SU-DHL-6 (cell line): ENCODE results near the gene ZNHIT3.

Source experiments
- H2AFZ ChIP-seq: fragments of 200-600 bp; sonication (generic); 2 replicates; pipeline ENCODE4 v1.6.1; 2014; ENCODE audit warnings: low read depth, mild to moderate bottlenecking, moderate library complexity, mixed read lengths, antibody characterized with exemption, low read length; ENCODE audit not compliant: severe bottlenecking
- H3F3A ChIP-seq: fragments of 200-600 bp; shearing (Covaris generic); 2 replicates; pipeline ENCODE4 v1.6.0; 2016; ENCODE audit warnings: antibody characterized with exemption, mild to moderate bottlenecking; ENCODE audit not compliant: insufficient read depth
- H3K27ac ChIP-seq: fragments of 200-600 bp; sonication (generic); 2 replicates; pipeline ENCODE4 v1.5.1; 2016; ENCODE audit warnings: low read depth, mild to moderate bottlenecking, low read length, moderate library complexity, mixed read lengths
- H3K27me3 ChIP-seq: fragments of 200-600 bp; sonication (generic), shearing (Covaris generic); 2 replicates; pipeline ENCODE4 v1.6.0; 2014; ENCODE audit warnings: mild to moderate bottlenecking, low read length
- H3K36me3 ChIP-seq: fragments of 200-600 bp; sonication (generic); 2 replicates; pipeline ENCODE4 v1.6.1; 2014; ENCODE audit warnings: mild to moderate bottlenecking, low read length, mixed read lengths
- H3K4me2 ChIP-seq: fragments of 300-600, 200-600 bp; shearing (Covaris generic), sonication (generic); 2 replicates; pipeline ENCODE4 v1.6.0; 2014; ENCODE audit warnings: low read length, low read depth, mild to moderate bottlenecking; ENCODE audit not compliant: poor library complexity, severe bottlenecking
- H3K4me3 ChIP-seq: fragments of 200-600 bp; sonication (generic); 2 replicates; pipeline ENCODE4 v1.5.1; 2014; ENCODE audit warnings: antibody characterized with exemption, low read length, mild to moderate bottlenecking, mixed read lengths; ENCODE audit not compliant: insufficient read depth, poor library complexity, severe bottlenecking
- H3K79me2 ChIP-seq: fragments of 200-600 bp; sonication (generic); 2 replicates; pipeline ENCODE4 v1.6.1; 2014; ENCODE audit warnings: mild to moderate bottlenecking, low read length, moderate library complexity; ENCODE audit not compliant: insufficient read depth
- H3K9ac ChIP-seq: fragments of 200-600 bp; sonication (generic); 2 replicates; pipeline ENCODE4 v1.7.0; 2014; ENCODE audit warnings: mild to moderate bottlenecking, low read length
- H3K9me2 ChIP-seq: fragments of 200-600 bp; sonication (generic); replicated peaks from 2 replicates; pipeline ENCODE4 v1.6.1; 2014; ENCODE audit warnings: low read length; ENCODE audit not compliant: insufficient read depth
- H3K9me3 ChIP-seq: fragments of 200-600 bp; sonication (generic); 2 replicates; pipeline ENCODE4 v1.6.1; 2014; ENCODE audit warnings: low read length, mixed read lengths; ENCODE audit not compliant: insufficient read depth
- H4K20me1 ChIP-seq: fragments of 200-600 bp; sonication (generic); 2 replicates; pipeline ENCODE4 v1.6.1; 2014; ENCODE audit warnings: low read depth, mild to moderate bottlenecking, antibody characterized with exemption, low read length, moderate library complexity, mixed read lengths
- CTCF ChIP-seq: fragments of 200-600 bp; sonication (generic); IDR thresholded peaks from one replicate; pipeline ENCODE4 v1.5.1; 2017; ENCODE audit warnings: antibody characterized with exemption, mild to moderate bottlenecking, low read length, moderate library complexity; ENCODE audit not compliant: insufficient read depth, poor library complexity, severe bottlenecking
- EZH2phosphoT487 ChIP-seq: fragments of 200-600 bp; sonication (generic), shearing (Covaris generic); conservative IDR thresholded peaks from 2 replicates; pipeline ENCODE4 v1.6.1; 2018; ENCODE audit warnings: mild to moderate bottlenecking, antibody characterized with exemption, low read length, moderate library complexity, mixed read lengths

ZNHIT3 gene

GRCh38 chr17:36523113-36523512 is 36.6 kb downstream of the ZNHIT3 start:
- H3K36me3 ChIP-seq = peaks cover 28% of the 10 kb centered on the region

DNA sequence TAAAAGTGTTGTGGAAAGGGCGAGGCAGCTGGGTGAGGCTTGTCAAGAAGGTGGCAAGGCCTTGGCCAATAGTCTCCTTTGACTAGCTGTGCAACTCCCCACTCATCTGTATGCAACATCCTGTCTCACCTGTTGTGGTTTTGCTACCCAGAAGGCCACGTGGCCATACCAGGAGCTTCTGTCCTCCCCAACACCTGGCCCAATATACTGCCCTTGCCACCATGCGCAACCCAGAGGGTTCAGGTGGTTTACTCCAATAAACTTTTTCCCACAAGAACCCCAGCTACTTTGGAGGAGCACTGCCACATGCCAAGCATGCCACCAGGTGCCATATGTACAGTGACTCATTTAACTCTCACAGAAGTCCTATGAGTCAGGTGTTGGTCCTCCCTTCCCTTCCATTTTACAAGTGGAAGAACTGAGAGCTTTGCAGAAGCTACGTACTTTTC is 38.0 kb downstream of the ZNHIT3 start:
- no peak overlapping the region for H3K4me2 ChIP-seq
- no peak overlapping the region for H3K9ac ChIP-seq
- H3K27ac ChIP-seq = no peak overlapping the region
- TF ChIP-seq EZH2phosphoT487 = no peak
- H3K9me3 ChIP-seq = no peaks in the 10 kb centered on the region
- H3F3A ChIP-seq = peaks cover 11% of the 10 kb centered on the region
- no peaks in the 10 kb centered on the region for H3K79me2 ChIP-seq
- H3K27me3 ChIP-seq = no peaks in the 10 kb centered on the region
- H4K20me1 ChIP-seq = no peaks in the 10 kb centered on the region
- peaks cover 27% of the 10 kb centered on the region for H3K36me3 ChIP-seq
- H3K9me2 ChIP-seq = no peaks in the 10 kb centered on the region
- H3K4me3 ChIP-seq = no peak overlapping the region
- H2AFZ ChIP-seq = no peak overlapping the region

More at GRCh38 chr17:36523113-36523512, 36.6 kb downstream of the ZNHIT3 start:
- Histone ChIP-seq H2AFZ (no peak overlapping the region), H3K79me2 (no peaks in the 10 kb centered on the region), H3K27ac (no peak overlapping the region), H3K4me2 (no peak overlapping the region), H3K4me3 (no peak overlapping the region), H4K20me1 (no peaks in the 10 kb centered on the region), H3K9ac (no peak overlapping the region), H3K9me2 (no peaks in the 10 kb centered on the region), H3K9me3 (no peaks in the 10 kb centered on the region), H3F3A (peaks cover 21% of the 10 kb centered on the region), H3K27me3 (no peaks in the 10 kb centered on the region)
- no peak for TF ChIP-seq CTCF
- no peak for TF ChIP-seq EZH2phosphoT487

DNA sequence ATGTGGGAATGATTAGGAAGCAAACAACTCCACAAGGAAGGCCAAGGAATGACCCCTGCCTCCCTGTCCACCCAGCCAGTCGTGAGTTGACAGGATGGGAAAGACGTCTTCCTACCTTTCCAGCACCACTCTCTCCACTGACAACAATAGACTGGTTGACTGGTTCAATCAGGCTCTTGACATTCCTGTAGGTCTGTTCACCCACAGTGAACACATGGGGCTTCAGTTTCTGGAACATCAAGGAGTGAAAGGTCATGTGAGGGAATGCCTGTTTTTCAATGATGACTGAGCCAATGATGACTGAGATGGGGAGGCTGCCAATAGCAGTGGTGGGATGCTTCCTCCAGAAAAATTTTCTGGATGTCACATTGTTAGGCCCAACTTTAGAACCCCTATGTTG is 38.6 kb downstream of the ZNHIT3 start:
- no peaks in the 10 kb centered on the region for H3K27me3 ChIP-seq
- H3K4me2 ChIP-seq = no peak overlapping the region
- peaks cover 21% of the 10 kb centered on the region for H3K36me3 ChIP-seq
- no peak overlapping the region for H3K9ac ChIP-seq
- TF ChIP-seq CTCF (no peak), EZH2phosphoT487 (no peak)
- H3K9me2 ChIP-seq = no peaks in the 10 kb centered on the region
- no peak overlapping the region for H3K4me3 ChIP-seq
- H2AFZ ChIP-seq = no peak overlapping the region
- no peak overlapping the region for H3K27ac ChIP-seq
- H3K9me3 ChIP-seq = no peaks in the 10 kb centered on the region
- H3F3A ChIP-seq = peaks cover 4% of the 10 kb centered on the region; the same call in 1 of the 2 replicates
- no peaks in the 10 kb centered on the region for H4K20me1 ChIP-seq
- no peaks in the 10 kb centered on the region; the same call in 1 of the 2 replicates for H3K79me2 ChIP-seq

DNA sequence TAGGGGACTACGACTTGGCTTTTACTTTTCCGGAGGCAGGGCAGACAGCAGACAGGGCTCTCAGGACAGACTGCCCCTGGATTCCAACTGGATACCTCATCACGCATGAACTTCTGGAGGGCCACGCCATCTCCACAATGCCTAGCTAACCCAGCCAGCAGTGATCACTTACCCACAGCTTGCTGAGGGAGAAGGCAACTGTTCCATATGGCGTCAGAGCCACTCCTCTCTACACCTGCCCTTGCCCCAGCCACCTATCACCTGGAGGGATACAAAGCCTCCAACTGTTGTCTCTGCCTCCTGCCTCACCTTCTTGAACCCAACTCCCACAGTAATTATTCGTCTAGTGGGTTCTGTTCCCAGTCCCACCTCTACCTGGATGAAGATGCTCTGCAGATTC is 39.4 kb downstream of the ZNHIT3 start:
- Histone ChIP-seq H3K27me3 (no peaks in the 10 kb centered on the region), H3K9me2 (no peaks in the 10 kb centered on the region), H3K27ac (no peak overlapping the region), H4K20me1 (no peaks in the 10 kb centered on the region), H3K9ac (no peak overlapping the region), H3F3A (no peaks in the 10 kb centered on the region), H3K4me2 (no peak overlapping the region), H3K36me3 (peaks cover 17% of the 10 kb centered on the region; the same call in 1 of the 2 replicates), H3K79me2 (no peaks in the 10 kb centered on the region; the same call in 1 of the 2 replicates), H3K4me3 (no peak overlapping the region), H3K9me3 (no peaks in the 10 kb centered on the region), H2AFZ (no peak overlapping the region)
- TF ChIP-seq CTCF = no peak
- TF ChIP-seq EZH2phosphoT487 = no peak
